Lower leg skin (tissue), 4 donors: ENCODE results near the gene NPR1. TPM values are rescaled to one million over a fixed set of nuclear protein-coding genes. Genes with fewer than 3 reads are reported as not detected.

Source experiments
- DNase-seq, 2 donors: peaks; one replicate each; pipeline ENCODE4 v3.0.0-alpha.2; 2019; ENCODE audit warnings: low spot score in 2 of 2
- H3K4me3 ChIP-seq: fragments of 200-600 bp; sonication (generic); 2 replicates; pipeline ENCODE4 v1.5.1; 2017; ENCODE audit warnings: mild to moderate bottlenecking, low read depth; ENCODE audit not compliant: poor library complexity, severe bottlenecking
- POLR2A ChIP-seq, 2 donors: fragments of 450-650 bp; IDR thresholded peaks; one replicate each; pipeline ENCODE4 v1.6.1; 2016 to 2017; ENCODE audit warnings: antibody characterized with exemption in 2 of 2, mild to moderate bottlenecking in 1 of 2, moderate library complexity in 1 of 2
- WGBS, 2 donors: methylation state at CpG; one replicate each; pipeline ENCODE4 v1.1.5; 2018; 5-methylcytosine and 5-hydroxymethylcytosine counted together
- intact Hi-C: fragments of 100-400 bp; cut with DNase I; formaldehyde crosslinking; loops from one replicate; pipeline ENCODE4 v1.15.0; 2023; ENCODE audit warnings: low total_unique reads
- total RNA-seq, 4 donors: library from RNA; depleted of rRNA; stranded (reverse); fragments of >200 nt; gene quantifications; one replicate each; pipeline ENCODE4 v1.1.0, GENCODE V29; 2016
- TF ChIP-seq, protein P1 (sequence below), 3 donors: fragments of 450-650 bp; IDR thresholded peaks; one replicate each; pipeline ENCODE4 v1.5.1; 2016; ENCODE audit warnings: antibody characterized with exemption in 3 of 3, mild to moderate bottlenecking in 3 of 3, moderate library complexity in 2 of 3

The NPR1 gene
- total RNA-seq, 4 donors from 2014 or later = 4.3 to 16.5 (median 7.7) TPM

GRCh38 chr1:153677718-153678518 lies 570 bp upstream of the NPR1 start:
- DNase-seq = peak in 1 of 2 donors; percentile 90
- 1 to 2% methylated on average over 29 of the region's 29 CpGs for WGBS, 2 donors

GRCh38 chr1:153679337-153680119 lies 1.0 kb downstream of the NPR1 start:
- DNase-seq = no peak
- TF ChIP-seq, protein P1, sequence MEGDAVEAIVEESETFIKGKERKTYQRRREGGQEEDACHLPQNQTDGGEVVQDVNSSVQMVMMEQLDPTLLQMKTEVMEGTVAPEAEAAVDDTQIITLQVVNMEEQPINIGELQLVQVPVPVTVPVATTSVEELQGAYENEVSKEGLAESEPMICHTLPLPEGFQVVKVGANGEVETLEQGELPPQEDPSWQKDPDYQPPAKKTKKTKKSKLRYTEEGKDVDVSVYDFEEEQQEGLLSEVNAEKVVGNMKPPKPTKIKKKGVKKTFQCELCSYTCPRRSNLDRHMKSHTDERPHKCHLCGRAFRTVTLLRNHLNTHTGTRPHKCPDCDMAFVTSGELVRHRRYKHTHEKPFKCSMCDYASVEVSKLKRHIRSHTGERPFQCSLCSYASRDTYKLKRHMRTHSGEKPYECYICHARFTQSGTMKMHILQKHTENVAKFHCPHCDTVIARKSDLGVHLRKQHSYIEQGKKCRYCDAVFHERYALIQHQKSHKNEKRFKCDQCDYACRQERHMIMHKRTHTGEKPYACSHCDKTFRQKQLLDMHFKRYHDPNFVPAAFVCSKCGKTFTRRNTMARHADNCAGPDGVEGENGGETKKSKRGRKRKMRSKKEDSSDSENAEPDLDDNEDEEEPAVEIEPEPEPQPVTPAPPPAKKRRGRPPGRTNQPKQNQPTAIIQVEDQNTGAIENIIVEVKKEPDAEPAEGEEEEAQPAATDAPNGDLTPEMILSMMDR (IDR thresholded peaks at IDR 0.05) = no peak
- no peak for TF ChIP-seq POLR2A (IDR thresholded peaks at IDR 0.05)
- peak overlapping the region; percentile 41 for H3K4me3 ChIP-seq
- intact Hi-C loops = loop anchor here (10.0 kb wide), 1 partner anchor 65 kb away; no protein-coding TSS in a partner anchor
- WGBS, 2 donors = 8 to 9% methylated on average over 47 to 63 of the region's 73 CpGs

More at GRCh38 chr1:153677718-153678518, 570 bp upstream of the NPR1 start:
- peak overlapping the region; percentile 6 for H3K4me3 ChIP-seq
- intact Hi-C loops = no loop called here
- TF ChIP-seq, protein P1 (IDR thresholded peaks at IDR 0.05) = peak in 1 of 3 donors; percentile 57
- no peak for TF ChIP-seq POLR2A (IDR thresholded peaks at IDR 0.05)

DNA sequence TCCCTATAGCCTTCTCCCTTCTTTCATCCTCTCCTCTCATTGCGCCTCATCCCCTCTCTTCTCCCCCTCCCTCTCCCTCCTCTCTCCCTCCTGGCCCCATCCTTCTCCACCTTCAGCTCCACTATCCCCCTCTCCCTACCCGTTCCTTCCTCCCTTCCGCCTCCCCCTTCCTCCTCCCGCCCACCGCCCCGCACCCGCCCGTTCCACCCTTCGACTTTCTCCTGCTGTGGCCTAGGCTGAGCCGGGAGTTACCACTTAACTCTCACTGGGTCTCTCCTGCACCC lies 1.6 kb downstream of the NPR1 start:
- no peak overlapping the region for H3K4me3 ChIP-seq
- WGBS, 2 donors = 43 to 46% methylated on average over 10 of the region's 10 CpGs
- intact Hi-C loops = loop anchor here (10.0 kb wide), 1 partner anchor 65 kb away; no protein-coding TSS in a partner anchor
- no peak for TF ChIP-seq POLR2A (IDR thresholded peaks at IDR 0.05)
- TF ChIP-seq, protein P1 (IDR thresholded peaks at IDR 0.05) = no peak
- DNase-seq = no peak

DNA sequence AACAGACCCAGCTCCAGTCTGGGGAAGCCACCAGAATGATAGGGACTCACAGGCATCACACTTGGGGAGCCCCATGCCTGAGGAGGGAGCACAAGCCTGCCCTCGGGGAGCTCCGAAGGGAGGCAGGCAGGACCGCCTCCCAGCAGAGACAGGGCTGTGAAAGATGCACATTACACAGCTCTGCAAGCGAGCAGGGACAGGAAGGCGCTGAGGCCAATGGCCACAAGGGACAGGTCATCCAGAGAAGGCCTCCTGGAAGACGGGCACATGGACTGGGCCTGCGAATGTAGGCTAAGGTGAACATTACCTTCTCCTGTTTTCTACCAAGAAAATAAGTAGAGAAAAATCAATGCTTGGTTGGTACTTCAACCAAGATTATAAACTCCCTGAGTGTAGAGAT lies 4.2 kb downstream of the NPR1 start:
- intact Hi-C loops = loop anchor here (10.0 kb wide), 1 partner anchor 62 kb away; no protein-coding TSS in a partner anchor

GRCh38 chr1:153683854-153684253 lies 5.4 kb downstream of the NPR1 start:
- 63 to 64% methylated on average over 5 of the region's 5 CpGs for WGBS, 2 donors
- intact Hi-C loops = loop anchor here (10.0 kb wide), 1 partner anchor 61 kb away; no protein-coding TSS in a partner anchor
- no peak overlapping the region for H3K4me3 ChIP-seq
- TF ChIP-seq POLR2A (IDR thresholded peaks at IDR 0.05) = no peak
- DNase-seq = no peak

More for the DNA sequence above, 4.2 kb downstream of the NPR1 start:
- no peak for DNase-seq
- H3K4me3 ChIP-seq = no peak overlapping the region
- 90 to 94% methylated on average over 5 to 7 of the region's 7 CpGs for WGBS, 2 donors
- TF ChIP-seq POLR2A (IDR thresholded peaks at IDR 0.05) = no peak
- TF ChIP-seq, protein P1 (IDR thresholded peaks at IDR 0.05) = no peak

DNA sequence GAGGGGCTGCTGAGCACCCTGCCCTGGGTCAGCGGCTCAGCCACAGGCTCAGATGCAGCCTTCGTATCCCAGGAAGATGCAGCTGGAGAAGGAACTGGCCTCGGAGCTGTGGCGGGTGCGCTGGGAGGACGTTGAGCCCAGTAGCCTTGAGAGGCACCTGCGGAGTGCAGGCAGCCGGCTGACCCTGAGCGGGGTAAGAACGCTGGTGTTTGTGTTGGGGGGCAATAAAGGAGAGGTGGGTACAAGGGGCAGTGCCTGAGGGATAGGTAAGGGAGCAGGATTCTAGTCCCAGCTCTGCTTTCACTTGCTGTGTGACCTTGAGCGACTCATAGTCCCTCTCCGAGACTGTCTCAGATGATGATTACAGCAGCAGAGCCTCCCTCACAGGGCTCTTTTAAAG lies 6.4 kb downstream of the NPR1 start:
- intact Hi-C loops = loop anchor here (10.0 kb wide), 1 partner anchor 60 kb away; no protein-coding TSS in a partner anchor
- DNase-seq = no peak
- 92% methylated on average over 12 of the region's 12 CpGs for WGBS, 2 donors
- TF ChIP-seq, protein P1 (IDR thresholded peaks at IDR 0.05) = no peak
- no peak for TF ChIP-seq POLR2A (IDR thresholded peaks at IDR 0.05)
- no peak overlapping the region for H3K4me3 ChIP-seq
